Tongue (tissue), 2 donors: ENCODE measurements around the gene NIPAL3. TPM values are rescaled to one million over a fixed set of nuclear protein-coding genes. Genes with fewer than 3 reads are reported as not detected.
"Not testable (repeated sequence)": the region's sequence is repeated elsewhere in the genome, so short reads cannot be mapped to it uniquely, and the experiment has no call there.

Experiments
- DNase-seq: peaks from one replicate; pipeline ENCODE4 v3.0.0-alpha.2; 2015
- total RNA-seq: library from RNA; depleted of rRNA; stranded (reverse); fragments of >200 nt; gene quantifications from one replicate; pipeline ENCODE4 v1.2.3, GENCODE V29; 2014

The NIPAL3 gene
- total RNA-seq, 1 donor from 2014 or later: 15.4 TPM

- no peak for DNase-seq
Observed at GRCh38 chr1:24491577-24492360, 76.2 kb downstream of the NIPAL3 start.

- DNase-seq: not testable (repeated sequence)
Observed at GRCh38 chr1:24492935-24493334, 77.3 kb downstream of the NIPAL3 start.

- DNase-seq: no peak
Observed at GRCh38 chr1:24493785-24494184, 78.2 kb downstream of the NIPAL3 start.

GRCh38 chr1:24498589-24498988 lies 83.0 kb downstream of the NIPAL3 start:
- no peak for DNase-seq

- DNase-seq: no peak
Observed at GRCh38 chr1:24500448-24501048, 84.9 kb downstream of the NIPAL3 start.

GRCh38 chr1:24501371-24502064 lies 85.9 kb downstream of the NIPAL3 start:
- peak; percentile 13 for DNase-seq

- DNase-seq: peak; percentile 78
Observed at GRCh38 chr1:24502065-24502708, 86.6 kb downstream of the NIPAL3 start.

- peak; percentile 92 for DNase-seq
Observed at GRCh38 chr1:24502709-24503058, 87.1 kb downstream of the NIPAL3 start, which contains the start of gene RCAN3. RCAN3 (plus strand) TSS chr1:24502836; CDS start chr1:24514373, 11,537 bp downstream.

DNA sequence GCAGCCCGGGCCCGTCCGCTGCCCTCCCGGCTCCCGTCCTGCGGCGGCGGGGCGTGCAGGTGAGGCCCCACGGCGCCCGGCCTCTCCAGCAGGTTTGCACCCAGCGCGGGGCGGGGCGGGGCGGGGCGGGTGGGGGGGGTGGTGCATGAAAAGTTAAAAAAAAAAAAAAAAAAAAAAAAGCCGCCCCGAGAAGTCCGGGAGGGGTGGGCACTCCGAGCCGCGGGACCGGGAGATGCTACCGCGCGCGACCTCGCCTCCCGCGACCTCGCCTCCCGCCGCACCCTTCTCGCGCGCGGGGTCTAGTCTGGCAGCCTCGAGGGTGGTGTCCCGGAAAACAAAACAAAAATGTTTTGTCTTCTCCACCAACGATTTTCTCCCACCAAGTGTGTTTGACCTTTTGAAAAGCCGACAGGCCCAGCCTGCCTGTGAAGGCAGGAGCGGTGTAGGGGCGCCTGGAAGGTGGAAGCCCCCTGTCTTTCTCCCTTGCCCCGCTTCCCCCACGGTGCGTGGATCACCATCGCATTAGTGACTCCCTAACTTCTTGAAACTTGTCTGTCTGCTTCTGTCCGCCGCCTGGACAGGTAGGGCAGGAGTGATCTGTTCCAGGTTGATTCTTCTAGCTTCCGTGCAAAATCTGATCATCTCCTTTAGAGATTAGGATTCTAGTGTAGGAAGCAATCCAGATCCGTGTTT lies 87.6 kb downstream of the NIPAL3 start:
- peak; percentile 22 for DNase-seq

- DNase-seq: no peak
Observed at GRCh38 chr1:24503870-24504523, 88.4 kb downstream of the NIPAL3 start.

GRCh38 chr1:24504560-24504959 lies 89.0 kb downstream of the NIPAL3 start:
- DNase-seq: no peak

DNA sequence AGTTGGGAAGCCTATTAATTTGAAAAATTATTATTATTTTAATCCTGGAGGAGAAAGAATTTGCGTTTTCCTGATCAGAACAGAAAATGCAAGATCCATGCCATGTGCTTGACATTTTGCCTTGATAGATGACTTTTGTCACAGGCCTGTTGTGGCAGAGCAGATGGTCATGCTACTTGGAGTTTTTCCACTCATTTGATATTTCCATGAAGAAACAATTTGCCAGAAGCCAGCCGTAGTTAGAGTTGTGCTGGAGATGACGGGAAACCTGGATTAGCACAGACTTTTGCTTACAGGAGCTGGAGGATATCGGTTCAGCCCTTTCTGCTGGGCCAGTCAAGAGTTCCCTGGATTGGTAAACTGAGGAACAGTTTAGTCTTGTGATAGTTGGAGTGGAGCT lies 90.2 kb downstream of the NIPAL3 start:
- no peak for DNase-seq

DNA sequence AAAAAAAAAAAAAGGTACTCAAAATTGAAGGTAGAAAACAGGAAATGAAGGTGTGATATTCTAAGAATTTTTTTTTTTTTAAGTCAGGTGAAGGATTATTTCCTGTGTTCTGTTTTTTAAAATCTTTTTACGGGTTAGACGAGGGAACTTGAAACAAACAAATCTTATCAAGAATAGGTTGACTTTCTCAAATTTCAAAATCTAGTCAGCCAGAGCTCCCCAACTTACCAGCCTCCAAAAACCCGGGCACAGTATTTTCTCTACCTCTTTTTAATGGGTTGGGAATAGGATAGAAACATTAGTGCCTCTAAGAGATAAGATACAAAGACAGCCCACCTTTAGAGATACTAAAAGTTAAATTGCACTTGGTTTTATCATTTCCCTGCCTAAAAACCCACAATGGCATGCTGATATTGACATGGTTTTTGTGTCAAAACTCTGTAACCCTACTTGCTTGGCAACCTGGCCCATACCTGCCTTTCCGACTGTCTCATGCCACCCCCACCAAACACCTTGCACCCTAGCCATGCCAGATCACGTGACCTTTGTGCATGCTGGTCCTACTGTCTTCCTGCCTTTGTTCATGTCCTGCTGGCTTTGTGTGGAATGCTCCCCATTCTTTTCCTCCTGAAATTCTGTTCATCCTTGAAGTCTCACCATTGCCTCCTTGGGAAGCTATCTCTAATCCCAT lies 91.2 kb downstream of the NIPAL3 start:
- no peak for DNase-seq

DNA sequence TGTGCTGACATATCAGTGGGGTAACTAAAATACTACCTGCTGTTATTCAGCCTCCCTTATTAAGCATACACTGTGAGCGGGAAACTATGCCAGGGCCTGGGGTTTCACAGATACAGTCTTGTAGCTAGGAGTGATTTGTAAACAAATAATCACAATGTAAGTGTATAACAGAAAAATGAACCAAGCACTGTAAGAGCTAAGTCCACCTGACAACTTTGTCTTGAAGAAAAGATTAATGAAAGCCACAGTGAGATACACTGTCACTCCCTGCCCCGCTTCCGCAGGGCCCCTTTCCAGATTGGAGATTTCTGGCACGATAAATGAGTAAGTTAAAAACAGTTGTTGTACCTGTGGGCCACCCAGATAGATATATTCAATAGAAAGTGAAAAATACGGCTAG lies 91.8 kb downstream of the NIPAL3 start:
- no peak for DNase-seq

- DNase-seq: no peak
Observed at GRCh38 chr1:24508911-24509310, 93.3 kb downstream of the NIPAL3 start.

- DNase-seq: no peak
Observed at GRCh38 chr1:24513706-24514105, 98.1 kb downstream of the NIPAL3 start.

DNA sequence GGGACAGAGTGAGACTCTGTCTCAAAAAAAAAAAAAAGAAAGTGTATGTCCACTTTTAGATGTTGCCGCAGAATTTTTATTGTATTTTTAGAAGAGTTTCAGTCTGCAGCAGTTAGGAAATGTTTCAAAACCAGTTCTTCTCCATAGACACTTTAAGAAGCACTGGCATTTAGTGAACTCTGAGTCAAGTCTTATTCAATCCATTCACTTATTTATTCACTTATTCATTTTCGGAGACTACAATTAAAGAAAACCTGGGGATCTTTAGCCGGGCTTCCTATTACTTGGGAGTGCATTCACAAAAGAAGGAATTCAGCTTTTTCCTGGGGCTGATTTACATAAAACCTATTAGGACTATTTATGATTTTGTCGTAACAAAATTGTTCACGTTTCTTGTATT lies 99.3 kb downstream of the NIPAL3 start:
- no peak for DNase-seq

- DNase-seq: not testable (repeated sequence)
Observed at GRCh38 chr1:24515671-24516209, 100.1 kb downstream of the NIPAL3 start.

DNA sequence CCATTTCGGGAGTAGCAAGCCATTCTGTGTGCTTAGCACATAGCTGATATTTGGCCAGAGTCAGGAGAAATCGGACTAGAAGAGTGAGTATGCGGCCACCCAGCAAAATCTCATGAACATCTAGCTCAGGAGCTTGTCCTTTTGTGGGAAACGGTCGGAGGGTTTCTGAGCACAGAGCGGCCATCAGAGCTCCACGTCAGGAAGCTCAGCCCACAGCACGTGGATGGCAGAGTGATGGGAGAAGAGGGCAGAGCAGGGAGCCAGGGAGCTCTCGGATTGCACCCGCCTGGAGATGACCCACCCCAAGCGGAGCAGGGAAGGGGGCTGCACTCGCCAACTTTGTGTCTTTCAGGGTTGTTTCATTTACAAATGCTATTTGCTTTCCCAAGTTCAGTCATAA lies 100.9 kb downstream of the NIPAL3 start:
- no peak for DNase-seq

- no peak for DNase-seq
Observed at GRCh38 chr1:24517898-24518297, 102.3 kb downstream of the NIPAL3 start.

GRCh38 chr1:24520282-24520681 lies 104.7 kb downstream of the NIPAL3 start:
- DNase-seq: not testable (repeated sequence)
